GM19455 (cell line): ENCODE data around the gene ZNF599.
"Not testable (repeated sequence)": the region's sequence is repeated elsewhere in the genome, so short reads cannot be mapped to it uniquely, and the experiment has no call there.

Experiments
- ATAC-seq: cut with Tn5 transposase; IDR thresholded peaks from one replicate; pipeline ENCODE4 v1.9.1; 2021; ENCODE audit not compliant: unreplicated experiment

ZNF599 gene

DNA sequence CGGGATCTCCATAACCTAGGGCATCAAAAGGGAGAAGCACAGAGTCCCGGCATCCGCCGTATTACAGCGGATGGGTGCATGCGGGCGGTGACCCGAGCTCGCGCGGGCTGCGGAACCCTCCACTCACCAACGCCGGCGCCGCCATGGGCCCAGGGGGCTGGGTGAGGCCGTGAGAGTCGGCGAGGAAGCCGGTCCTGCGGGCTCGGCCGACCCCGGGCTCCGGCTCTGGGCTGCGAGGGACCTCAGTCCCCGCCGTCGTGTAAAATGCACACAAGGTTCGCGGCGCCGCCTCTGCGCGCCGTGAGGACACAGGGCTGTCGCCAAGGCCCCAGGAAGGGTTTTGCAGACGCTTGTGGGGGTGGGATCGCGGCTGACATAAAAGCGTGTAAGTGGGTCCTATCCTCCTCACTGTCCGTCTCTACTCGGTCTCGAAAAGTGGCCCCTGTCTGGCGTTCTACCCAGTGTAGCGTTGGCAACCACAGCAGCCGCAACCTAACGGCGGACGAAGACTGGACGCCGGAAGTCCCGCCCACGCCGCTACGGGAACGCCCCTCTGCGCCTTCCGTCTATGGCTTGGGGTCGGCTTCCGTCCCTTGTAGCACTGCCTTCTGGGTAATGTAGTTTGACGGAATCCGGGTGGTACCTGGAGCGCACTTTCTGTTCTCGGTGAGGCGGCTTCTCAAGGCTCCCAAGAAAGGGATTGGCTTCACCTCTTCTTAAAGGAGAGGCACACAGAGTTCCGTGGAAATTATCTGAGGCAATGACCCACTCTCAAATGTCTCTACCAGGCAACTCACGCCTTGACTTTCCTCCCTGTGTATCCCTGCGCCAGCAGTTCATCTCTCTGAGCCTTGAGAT lies at the start of gene ZNF599:
ZNF599 (minus strand) TSS at position 519 of the 858 bp plus-strand sequence; CDS start at position 145, 374 bp downstream.
- peak; percentile 97 for ATAC-seq

DNA sequence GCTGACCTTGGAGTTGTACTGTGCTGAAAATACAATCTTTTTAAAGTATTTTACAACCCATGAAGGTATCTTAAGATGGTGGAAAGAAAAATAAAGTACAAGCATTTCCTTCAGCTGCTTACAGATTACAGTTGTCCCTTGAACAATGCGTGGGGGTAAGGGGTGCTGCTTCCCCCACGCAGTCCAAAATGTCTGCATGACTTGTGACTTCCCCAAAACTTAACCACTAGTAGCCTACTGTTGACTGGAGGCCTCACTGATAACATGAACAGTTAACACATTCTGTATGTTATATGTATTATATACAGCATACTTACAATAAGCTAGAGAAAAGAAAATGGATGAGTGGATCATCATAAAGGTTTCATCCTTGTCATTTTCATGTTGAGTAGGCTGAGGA lies 45.3 kb upstream of the ZNF599 start:
- no peak for ATAC-seq

DNA sequence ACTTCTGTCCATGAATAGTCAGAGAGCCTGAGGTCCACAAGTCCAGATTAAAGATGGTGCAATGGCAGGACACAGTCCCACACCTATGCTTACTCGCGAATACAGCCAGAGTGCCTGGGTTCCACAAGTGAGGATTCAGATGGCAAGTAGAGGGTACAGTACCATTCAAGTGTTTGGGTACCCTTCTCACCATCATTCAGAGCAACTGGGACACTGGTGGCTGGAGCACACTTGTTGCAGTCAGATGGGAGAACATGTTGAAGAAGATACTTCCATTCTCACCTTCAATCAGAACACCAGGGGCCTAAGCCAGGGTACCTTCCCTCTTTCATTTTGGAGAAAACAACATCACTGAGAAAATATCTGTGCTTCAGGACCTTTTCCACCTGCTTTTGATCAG lies 43.7 kb upstream of the ZNF599 start:
- ATAC-seq: no peak

DNA sequence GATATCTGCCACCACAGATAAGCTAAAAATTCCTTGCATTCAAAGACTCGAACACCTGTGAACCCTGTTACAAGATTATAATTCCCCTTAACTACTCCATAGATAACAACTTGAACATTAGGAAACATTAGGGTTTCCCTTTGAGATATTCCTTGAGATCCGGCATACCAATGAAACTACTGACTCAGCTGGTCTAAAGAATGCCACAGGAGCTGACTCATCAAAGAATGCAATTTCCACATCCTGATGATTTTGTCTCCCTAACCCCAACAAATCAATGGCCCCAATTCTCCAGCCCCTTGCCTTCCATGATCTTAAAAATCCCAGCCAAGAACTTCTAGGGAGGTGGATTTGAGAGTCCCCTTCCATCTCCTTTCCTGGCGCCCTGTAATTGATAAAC lies 35.6 kb upstream of the ZNF599 start:
- ATAC-seq: no peak

DNA sequence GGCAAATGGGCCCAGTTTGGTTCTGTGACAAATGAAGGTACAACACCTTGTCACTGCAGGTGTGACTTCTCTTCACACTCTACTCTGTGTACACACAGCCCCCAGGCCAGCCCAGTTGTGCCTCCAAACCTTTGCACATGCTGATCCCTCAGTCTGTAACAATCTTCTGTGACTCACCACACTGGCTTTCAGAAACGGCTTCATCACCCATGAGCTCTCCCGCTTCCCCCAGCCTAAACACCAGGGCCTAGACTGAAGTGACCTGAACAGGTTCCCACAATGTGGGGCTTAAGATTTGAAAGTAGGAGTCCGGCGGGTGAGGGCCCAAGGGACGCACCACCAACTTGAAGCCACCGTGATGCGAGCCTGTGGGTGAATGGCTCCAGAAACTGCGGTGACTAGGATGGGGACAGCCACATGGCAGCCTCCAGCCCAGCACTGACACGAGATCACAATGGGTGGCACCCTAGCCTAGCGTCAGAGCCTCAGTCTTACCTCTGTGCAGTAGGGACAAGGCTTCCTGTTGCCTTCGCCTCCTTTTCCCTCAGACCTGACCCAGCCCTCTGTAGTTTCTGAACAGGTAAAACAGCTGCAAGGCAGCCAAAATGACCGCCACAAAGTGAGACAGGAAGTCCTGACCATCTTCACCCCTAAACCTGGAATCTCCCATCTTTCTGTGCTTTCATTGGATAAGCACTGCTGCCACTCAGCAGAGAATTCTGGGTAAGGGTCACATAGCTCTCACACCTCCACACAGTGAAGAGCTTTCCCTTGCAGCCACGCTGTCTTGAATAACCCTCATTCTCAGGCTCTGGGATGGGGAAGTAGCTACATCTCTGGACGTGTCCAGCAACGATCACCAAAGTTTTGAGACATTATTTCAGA lies 34.2 kb upstream of the ZNF599 start:
- ATAC-seq: no peak

DNA sequence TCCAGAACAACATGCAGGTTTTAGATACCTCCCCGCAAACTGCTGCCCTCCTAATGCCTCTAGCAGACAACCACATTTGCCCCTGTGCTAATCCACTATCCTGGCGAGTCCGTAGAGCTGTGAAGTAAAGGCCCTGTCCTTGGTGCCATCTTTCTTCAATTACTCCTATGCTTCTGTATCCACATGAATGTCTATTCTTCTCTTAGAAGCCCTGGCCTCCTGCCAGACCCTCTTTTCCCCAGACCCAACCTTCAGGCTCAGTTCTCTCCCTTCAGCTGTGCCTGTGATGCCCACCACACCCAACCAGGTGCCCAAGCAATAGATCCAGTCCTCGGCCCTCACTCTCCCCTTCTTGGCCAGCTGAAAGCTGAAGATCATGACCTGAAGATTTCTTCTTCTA lies 31.1 kb upstream of the ZNF599 start:
- no peak for ATAC-seq

DNA sequence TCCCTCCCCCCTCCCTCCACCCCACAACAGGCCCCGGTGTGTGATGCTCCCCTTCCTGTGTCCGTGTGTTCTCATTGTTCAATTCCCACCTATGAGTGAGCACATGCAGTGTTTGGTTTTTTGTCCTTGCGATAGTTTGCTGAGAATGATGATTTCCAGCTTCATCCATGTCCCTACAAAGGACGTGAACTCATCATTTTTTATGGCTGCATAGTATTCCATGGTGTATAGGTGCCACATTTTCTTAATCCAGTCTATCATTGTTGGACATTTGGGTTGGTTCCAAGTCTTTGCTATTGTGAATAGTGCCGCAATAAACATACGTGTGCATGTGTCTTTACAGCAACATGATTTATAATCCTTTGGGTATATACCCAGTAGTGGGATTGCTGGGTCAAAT lies 23.9 kb upstream of the ZNF599 start:
- not testable (repeated sequence) for ATAC-seq

DNA sequence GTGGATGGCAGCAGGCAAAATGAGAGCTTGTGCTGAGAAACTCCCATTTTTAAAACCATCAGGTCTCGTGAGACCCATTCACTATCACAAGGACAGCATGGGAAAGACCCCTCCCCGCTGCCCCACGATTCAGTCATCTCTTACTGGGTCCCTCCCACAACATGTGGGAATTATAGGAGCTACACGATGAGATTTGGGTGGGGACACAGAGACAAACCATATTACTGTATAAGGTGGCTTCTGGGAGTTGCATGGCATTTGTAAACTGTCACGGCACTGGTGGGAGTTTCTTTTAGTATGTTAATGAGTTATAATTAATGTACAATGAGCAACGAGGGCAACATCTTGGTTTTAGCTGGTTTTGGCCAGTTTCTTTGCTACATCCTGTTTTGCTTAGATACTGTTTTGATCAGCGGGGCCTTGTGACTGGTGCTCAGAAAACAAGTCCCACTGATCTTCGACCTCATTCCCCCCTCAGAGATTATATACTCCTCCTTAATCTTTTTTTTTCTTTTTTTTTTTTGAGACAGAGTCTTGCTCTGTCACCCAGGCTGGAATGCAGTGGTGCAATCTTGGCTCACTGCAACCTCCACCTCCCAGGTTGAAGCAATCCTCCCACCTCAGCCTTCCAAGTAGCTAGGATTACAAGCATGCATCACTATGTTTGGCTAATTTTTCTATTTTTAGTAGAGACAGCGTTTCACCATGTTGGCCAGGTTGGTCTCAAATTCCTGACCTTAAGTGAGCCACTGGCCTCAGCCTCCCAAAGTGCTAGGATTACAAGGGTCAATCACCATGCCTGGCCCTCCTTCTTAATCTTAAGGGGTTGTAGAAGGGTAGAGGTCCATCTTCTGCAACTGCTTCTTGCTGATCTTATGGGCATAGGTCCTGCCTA lies 21.3 kb upstream of the ZNF599 start:
- no peak for ATAC-seq

DNA sequence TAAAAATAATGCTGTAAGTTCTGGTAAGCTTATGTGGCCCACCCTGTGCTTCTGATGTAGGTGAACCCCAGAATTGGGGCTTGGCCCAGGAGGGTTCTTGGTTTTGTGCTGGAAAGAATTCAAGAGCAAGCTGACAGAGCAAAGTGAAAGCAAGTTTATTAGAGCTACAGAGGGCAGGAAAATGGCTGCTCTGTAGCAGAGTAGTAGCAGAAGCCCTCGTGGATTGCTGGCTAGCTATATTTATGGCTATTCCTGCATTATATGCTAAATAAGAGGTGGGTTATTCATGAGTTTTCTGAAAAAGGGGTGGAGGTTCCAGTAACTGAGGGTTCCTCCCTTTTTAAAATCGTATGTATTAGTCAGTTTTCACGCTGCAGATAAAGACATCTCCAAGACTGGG lies 20.6 kb upstream of the ZNF599 start:
- ATAC-seq: no peak

DNA sequence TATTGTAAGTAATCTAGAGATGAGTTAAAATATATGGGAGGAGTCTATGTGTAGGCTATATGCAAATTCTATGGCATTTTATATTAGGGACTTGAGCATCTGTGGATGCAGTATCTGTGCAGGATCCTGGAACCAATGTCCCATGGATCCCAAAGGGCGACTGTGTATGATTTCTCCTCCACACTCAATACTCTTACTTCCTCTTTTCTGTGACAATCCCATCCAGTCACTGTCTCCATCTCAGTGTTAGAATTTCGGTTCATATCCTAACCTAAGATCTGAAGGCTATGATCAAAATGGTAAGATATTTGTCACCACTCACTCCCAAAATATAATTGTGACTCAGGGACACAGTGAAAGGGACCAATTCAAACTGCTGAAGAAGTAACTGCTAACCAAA lies 15.1 kb upstream of the ZNF599 start:
- ATAC-seq: no peak

DNA sequence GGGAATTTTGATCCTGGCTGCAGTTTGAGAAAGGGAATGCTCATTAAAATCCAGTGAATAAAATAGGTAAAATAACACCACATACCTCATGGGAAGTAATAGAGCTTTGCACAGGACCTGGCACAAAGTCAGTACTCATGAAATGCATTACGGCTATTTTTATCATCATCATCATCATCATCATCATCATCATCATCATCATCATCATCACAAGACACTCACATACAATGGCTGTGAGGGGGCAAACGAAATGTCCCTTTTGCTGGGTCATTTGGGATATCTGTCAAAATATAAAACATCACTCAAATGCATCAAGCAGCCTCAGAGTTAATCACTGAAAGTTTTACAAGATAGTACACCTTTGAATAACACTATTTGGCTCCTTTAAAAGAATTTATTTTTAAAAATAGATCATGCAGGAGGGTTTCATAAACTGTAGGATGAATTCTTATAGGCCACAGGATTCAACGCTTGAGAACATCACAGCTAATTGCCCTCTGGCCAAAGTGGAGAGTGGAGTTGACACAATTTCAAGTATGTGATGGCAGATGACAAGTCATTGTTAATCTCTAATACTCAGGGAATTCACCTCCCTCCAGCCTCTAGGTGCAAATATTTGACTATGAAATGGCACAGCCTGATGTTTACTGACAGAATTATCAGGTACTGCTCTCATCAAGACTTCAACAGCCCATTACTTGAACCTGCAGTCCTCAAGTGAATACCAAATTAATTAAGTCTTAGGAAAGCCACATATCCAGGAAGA lies 14.2 kb upstream of the ZNF599 start:
- ATAC-seq: no peak

DNA sequence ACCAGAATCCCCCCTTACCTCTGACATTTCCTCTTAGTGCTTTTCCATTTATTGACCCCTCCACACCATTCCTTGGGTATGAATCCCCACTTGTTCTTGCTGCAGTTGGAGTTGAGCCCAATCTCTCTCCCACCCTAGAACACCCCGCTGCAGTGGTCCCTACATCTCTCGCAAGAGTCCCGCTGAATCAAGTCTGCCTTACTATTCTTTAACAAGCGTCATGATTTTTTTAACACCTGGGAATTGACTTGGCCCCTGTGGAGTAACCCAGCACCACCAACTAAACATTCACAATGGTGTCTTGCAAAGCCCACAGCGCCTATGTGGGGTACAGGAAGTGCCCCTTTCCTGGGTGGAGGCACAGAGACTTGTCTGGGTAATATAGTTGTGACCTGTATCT lies 13.2 kb upstream of the ZNF599 start:
- no peak for ATAC-seq

DNA sequence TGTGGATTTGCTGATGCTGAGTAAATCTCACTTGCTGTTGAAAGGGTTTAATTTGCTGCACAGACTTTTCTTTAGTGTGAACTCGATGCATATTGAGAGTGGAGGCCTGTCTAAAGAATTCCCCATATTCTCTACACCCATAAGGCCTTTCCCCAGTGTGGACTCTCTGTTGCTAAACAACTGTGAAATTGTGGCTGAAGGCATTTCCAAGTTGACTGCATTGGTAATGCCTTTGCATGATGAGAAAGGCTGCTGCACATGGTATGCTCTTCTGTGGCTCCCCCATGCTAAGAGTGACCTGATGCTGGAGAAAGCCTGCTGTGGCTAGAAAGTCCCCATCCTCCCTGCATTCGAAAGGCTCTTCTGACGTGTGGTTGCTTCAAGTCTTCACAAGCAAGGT lies 6.6 kb upstream of the ZNF599 start:
- no peak for ATAC-seq

DNA sequence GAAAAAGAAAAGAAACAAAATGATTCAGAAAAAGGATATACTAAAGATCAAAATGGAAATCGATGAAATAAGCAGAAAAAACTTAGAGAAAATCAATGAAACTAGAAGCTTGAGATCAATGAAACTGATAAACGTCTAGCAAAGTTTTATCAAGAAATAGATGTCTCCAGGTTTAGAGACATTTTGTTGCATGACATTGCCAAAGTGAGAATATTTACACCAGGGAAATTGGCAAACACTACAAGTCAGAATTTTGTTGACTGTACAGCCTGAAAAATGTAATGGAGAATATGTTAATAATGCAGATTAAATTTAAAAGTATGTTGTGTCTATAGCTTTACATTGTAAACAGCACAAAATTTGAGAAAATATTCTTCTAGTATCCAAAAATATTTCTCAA lies 5.3 kb upstream of the ZNF599 start:
- no peak for ATAC-seq

DNA sequence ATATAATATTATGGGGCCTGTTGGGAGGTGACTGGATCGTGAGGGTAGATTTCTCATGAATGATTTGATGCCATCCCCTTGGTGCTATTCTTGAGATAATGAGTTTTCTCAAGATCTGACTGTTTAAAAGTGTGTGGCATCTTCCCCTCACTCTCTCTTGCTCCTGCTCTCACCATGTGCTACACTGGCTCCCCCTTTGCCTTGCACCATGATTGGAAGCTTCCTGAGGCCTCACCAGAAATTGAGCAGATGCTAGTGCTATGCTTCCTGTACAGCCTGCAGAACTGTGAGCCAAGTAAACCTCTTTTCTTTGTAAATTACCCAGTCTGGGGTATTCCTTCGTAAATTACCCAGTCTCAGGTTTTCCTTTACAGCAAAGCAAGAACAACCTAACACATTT lies 1.8 kb upstream of the ZNF599 start:
- ATAC-seq: no peak

DNA sequence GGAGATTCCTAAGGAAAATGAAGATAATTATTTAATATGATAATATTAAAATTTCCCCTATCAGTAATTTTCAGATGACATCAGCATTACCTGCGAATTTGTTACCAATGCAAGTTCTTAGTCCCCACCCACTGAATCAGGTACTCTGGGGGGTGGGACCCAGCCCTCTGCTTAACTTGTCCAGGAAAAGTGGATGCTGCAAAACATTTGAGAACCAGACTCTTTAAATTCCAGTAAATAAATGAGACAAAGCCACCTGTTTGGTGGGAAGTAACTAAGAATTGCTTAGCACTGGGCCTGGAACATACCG lies 495 bp upstream of the ZNF599 start:
- ATAC-seq: no peak

DNA sequence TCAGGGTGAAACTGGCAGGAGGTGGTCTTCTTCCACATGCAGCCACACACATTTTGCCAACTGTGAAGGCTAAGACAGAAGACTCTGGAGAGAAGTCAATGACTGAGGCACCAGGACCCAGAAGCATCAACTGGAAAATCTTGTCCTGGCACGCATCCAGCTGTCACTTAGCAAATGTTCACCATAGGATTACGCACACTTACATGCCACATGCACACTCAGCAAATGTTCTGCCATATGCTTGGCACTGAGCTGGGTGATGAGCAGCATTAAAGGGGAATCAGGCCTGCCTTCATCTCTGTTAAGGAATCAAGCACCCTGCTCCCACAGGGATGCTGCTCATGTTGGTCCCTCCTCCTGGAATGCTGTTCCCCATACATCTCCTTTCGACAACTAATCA lies 5.1 kb downstream of the ZNF599 start:
- no peak for ATAC-seq

DNA sequence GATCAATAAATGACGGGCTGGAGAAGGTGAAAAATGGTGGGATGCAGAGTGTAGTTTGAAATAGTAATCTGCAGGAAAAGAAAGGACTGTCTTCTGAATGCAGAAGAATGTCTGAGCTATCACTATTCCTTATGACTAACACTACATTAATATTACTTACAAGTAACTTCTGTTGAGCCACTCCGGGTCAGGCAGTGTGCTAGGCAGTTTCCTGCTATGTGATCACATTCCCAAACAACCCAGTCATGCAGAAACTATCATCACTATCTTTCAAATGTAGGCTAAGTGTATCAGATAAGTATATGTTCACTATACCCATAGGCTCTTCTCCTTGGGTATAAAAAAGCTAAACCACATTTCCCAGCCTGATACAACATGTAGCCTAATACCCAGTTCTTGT lies 6.6 kb downstream of the ZNF599 start:
- ATAC-seq: no peak

DNA sequence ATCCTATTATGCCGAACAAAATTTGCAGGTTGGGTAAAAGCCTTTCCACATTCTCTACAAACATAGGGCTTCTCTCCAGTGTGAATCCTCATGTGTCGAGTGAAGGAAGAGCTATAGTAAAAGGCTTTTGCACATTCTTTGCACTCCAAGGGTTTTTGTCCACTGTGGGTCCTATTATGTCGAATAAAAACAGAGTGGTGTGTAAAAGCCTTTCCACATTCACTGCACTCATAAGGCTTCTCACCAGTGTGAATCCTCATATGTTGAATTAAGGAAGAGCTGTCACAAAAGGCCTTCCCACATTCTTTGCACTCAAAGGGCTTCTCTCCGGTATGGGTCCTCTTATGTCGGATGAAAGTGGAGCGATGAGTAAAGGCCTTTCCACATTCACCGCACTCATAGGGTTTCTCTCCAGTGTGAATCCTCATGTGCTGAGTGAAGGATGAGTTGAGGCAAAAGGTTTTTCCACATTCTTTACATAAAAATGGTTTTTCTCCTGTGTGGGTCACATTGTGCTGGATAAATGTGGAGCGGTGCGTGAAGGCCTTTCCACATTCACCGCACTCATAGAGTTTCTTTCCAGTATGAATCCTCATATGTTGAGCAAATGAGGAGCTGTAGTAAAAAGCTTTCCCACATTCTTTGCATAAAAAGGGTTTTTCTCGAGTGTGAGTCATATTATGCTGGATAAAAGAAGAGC lies 13.6 kb downstream of the ZNF599 start:
- no peak for ATAC-seq

DNA sequence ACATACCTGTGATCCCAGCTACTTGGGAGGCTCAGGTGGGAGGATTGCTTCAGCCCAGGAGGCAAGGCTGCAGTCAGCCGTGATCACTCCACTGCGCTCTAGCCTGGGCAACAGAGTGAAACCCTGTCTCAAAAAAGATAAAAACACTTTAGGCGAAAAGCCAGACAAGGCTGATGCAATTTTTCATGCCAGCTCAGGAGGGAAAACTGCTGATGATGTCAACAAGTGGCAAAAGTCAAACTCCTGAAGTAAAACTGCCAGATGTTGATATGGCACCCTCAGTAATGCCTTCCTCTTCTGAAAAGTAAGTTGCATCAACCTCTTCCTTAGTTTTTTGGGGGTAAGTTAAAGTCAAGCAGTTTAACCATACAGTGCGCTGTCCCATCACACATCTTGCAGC lies 15.6 kb downstream of the ZNF599 start:
- ATAC-seq: no peak
